CD4-positive, alpha-beta T cell treated with Interleukin-17A for 1 hour (primary cell): ENCODE results near the gene ZBTB8A.
A peak's percentile ranks its signal among the peaks of the same experiment; 100 is the strongest.
"Not testable (repeated sequence)": the region's sequence is repeated elsewhere in the genome, so short reads cannot be mapped to it uniquely, and the experiment has no call there.

Source experiments
- DNase-seq: peaks from one replicate; pipeline ENCODE4 v3.0.0-alpha.2; 2020

ZBTB8A gene

DNA sequence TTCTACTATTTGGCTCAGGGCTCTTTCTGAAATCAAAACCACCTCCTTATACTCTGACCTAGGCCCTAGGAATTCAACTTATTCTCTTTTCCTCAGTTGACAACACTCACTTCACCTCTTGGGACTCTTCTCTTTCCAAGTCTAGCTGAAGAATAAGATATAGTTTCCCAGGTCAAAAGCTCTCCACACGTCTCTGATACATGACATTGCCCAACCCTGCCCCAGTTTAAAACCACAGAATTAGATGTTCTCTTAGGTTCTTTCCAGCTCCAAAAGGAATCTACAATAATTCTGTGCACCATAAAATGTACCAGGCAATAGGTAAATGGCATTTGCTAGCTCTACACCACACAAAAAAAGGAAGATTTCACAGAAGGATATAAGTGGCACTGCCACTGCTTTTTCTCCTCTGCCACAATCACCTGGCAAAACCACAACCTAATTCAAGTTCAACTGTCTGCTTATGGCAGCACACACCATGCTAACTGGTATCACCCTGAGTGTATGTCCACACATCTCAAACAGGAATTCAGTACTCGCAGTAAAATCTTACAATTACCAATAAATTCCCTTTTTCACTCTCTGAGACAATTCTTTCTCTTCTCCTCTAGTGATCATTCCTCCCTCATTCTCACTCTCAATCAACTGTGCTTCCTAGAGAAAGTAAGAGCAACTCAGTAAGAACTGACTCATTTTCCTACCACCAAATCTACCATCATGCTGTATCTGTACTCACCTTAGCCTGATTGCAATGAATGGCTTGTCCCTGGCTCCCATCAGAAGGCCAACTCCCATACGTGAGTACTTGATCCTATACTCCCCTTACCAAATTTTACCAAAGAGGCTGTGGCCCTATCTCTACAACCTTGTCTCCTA is 83.8 kb downstream of the ZBTB8A start:
- no peak for DNase-seq

DNA sequence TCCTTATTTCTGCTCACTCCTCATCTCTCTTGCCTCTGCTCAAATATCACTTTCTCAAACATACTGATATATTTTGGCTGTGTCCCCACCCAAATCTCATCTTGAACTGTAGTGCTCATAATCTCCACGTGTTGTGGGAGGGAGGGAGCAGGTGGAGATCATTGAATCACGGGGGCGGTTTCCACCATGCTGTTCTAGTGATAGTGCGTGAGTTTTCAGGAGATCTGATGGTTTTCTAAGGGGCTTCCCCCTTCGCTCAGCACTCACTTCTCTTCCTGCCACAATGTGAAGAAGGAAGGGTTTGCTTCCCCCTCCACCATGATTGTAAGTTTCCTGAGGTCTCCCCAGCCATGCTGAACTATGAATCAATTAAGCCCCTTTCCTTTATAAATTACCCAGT is 84.5 kb downstream of the ZBTB8A start:
- DNase-seq = no peak

GRCh38 chr1:32626176-32626575 is 86.9 kb downstream of the ZBTB8A start:
- DNase-seq = no peak

DNA sequence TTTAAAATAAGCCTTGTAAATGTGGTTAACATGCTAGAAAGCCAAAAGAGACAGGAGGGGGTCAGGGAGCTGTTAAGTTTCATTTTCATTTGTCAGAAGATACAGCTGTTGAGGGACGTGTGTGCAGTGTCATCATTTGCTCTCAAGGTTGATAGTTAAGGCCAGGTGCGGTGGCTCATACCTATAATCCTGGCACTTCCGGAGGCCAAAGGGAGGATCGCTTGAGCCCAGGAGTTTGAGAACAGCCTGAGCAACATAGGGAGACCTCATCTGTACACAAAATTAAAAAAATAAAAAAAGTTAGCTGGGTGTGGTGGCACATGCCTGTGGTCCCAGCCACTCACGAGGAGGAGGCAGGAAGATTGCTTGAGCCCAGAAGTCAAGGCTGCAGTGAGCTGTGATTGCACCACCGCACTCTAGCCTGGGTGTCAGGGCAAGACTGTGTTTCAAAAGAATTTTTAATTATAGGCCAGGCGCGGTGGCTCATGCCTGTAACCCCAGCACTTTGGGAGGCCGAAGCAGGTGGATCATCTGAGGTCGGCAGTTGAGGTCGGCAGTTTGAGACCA is 88.5 kb downstream of the ZBTB8A start:
- peak; percentile 55 for DNase-seq

- not testable (repeated sequence) for DNase-seq
Measured at GRCh38 chr1:32630173-32630572, 90.9 kb downstream of the ZBTB8A start.

GRCh38 chr1:32632829-32633228 is 93.6 kb downstream of the ZBTB8A start:
- no peak for DNase-seq

DNA sequence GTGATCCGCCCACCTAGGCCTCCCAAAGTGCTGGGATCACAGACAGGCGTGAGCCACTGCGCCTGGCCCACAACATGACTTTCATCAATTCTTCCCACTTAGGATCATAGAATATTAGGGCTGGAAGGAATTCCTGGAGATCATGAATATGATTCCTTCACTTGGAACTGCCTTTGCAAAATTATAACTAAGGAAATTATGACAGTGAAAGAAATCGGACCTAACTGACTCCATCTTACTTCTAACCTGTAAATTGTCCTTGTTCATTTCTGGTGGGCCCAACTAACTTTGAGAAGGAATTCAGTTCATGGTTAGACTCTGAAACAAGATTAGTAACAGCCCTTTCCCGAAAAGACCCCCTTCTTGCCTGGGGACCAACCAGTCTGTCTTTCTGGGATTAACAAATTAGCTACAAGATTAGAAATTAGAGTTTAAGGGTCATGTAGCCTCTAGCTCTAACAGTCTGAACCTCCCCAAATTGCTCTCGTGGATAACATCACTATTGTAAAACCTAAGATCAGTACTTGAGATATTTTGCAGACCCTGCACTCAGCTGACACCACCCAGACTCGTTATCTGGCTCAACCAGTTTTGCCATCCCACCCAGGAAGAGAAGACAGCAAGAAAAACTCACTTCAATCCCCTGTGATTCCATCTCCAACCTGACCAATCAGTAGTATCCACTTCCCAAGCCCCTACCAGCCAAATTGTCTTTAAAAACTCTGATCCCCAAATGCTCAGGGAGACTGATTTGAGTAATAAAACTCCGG is 96.5 kb downstream of the ZBTB8A start:
- no peak for DNase-seq

- no peak for DNase-seq
Measured at GRCh38 chr1:32636914-32637645, 97.9 kb downstream of the ZBTB8A start.

DNA sequence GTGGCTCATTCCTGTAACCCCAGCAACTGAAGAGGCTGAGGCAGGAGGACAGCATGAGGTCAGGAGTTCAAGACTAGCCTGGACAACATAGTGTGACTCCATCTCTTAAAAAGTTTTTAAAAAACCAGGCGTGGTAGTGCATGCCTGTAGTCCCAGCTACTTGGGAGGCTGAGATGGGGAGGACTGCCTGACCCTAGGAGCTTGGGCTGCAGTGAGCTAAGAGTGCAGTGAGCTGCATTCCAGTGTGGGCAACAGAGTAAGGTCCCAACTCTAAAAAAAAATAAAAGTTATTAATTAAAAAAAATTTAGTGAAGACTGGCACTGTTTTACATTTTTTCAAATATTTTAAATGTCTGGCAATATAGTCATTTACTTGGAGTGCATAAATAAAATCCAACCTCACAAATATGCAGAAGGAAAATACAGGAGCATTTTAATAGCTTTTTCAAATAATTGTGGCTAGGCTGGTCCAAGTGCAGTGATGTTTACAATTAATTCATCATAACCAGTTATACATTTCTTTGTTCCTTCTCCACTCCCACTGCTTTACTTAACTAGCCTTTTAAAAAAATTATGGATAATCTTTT is 100.4 kb downstream of the ZBTB8A start:
- no peak for DNase-seq

- not testable (repeated sequence) for DNase-seq
Measured at GRCh38 chr1:32642292-32642827, 103.1 kb downstream of the ZBTB8A start.

- no peak for DNase-seq
Measured at GRCh38 chr1:32644426-32644825, 105.2 kb downstream of the ZBTB8A start.

DNA sequence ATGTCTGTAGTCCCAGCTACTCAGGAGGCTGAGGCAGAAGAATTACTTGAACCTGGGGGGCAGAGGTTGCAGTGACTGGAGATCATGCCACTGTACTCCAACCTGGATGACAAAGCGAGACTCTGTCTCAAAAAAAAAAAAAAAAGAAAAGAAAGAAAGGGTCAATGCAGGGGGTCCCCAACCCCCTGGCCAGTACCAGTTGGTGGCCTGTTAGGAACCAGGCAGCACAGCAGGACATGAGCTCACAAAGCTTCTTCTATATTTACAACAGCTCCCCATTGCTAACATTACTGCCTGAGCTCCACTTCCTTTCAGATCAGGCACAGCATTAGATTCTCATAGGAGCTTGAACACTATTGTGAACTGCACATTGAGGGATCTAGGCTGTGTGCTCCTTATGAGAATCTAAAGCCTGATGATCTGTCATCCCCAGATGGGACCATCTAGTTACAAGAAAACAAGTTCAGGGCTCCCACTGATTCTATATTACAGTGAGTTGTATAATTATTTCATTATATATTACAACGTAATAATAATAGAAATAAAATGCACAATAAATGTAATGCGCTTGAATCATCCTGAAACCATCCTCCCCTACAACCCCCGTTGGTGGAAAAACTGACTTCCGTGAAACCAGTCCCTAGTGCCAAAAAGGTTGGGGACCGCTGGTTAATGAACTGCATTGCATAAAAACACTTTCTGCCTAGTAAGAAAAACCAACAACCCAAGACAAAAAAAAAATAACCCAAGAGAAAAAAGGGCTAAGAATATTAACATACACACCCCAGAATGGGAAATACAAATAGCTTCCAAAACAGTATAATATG is 108.3 kb downstream of the ZBTB8A start:
- DNase-seq = no peak

GRCh38 chr1:32650248-32650751 is 111.1 kb downstream of the ZBTB8A start, which contains the start of gene ZBTB8OS:
ZBTB8OS (minus strand) TSS chr1:32650550; CDS start chr1:32650529, 21 bp downstream.
- DNase-seq = peak; percentile 95

DNA sequence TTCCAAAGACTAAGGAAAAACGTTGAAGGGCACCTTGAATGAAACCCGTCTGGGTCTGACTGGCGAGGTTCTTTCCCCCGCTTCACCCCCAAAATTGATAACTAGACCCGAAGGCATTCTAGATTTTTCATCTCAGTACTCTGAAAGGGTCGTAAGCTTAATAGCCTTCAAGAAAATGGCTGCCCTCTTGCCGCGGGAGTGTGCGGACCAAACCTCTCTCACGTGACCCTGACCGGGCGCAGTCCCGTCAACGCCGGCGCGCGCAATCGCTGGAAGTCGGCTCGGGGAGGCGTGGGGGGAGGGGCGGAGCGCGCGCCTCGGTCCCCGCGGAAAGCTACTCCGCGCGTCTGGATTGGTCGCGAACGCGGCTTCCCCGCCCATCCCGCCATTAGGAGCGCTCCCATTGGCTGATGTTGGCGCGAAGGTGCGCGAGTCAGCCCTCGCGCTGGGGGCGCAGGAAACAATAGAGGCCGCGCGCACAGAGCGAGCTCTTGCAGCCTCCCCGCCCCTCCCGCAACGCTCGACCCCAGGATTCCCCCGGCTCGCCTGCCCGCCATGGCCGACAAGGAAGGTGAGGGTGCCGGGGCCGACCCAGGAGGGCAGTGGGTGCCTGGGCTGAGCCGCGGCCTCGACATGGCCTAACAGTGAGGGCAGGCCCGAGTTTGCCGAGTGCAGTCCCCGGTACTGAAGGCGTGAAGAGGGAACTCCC is 111.7 kb downstream of the ZBTB8A start, which contains the start of gene RBBP4:
RBBP4 (plus strand) TSS at position 457 of the 709 bp plus-strand sequence; CDS start at position 556, 99 bp downstream.
- DNase-seq = peak; percentile 98

DNA sequence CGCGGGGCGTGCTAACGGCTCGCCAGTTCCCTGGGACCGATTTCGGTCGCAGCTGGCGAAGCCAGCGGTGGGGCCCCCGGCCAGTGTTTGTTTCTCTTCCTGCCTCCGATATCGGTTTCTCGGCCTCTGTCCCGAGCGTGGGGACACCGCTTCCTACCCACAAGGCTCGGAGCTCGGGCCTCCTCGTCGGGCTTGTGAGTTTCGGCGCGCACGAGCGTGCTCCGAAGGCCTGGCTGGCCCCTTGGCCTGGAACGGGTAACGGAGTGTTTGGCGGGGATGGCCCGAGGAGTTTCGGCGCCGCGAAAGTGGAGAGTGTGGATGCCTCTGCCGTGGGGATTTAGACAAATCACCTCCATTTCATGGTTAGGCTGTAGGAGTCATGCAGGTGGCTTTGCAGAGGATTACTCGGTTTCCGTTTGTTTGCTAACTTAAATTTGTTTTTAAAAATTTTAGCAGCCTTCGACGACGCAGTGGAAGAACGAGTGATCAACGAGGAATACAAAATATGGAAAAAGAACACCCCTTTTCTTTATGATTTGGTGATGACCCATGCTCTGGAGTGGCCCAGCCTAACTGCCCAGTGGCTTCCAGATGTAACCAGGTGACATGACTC is 112.3 kb downstream of the ZBTB8A start:
- no peak for DNase-seq

- no peak for DNase-seq
Measured at GRCh38 chr1:32652244-32652962, 113.2 kb downstream of the ZBTB8A start.
